H1 (cell line): ENCODE data around the gene CFAP97D1. TPM values are rescaled to one million over a fixed set of nuclear protein-coding genes. Genes with fewer than 3 reads are reported as not detected.

ENCODE experiments used
- CTCF ChIA-PET: fragments of 300-600 bp; sonication (Branson Sonifier 250); formaldehyde crosslinking; loops from one replicate; lab custom pipeline; 2021; ENCODE audit not compliant: partially characterized antibody; lab: Charles Lee
- POLR2A ChIA-PET: fragments of 300-600 bp; sonication (Branson Sonifier 250); formaldehyde crosslinking; loops from one replicate; lab custom pipeline; 2021; ENCODE audit warnings: inconsistent platforms; ENCODE audit not compliant: partially characterized antibody; lab: Charles Lee
- DNase-seq, 2 experiments: peaks; one replicate each; pipeline versions ENCODE4 v3.0.0 to v3.0.0-alpha.2; 2010 to 2022; ENCODE audit warnings: low spot score in 2 of 2, low read depth in 1 of 2, mixed read lengths in 1 of 2
- FAIRE-seq: peaks from 2 replicates; lab custom pipeline; 2011; peaks lifted over from hg19 to GRCh38; lab: Jason Lieb, UNC
- H2AFZ ChIP-seq: 2 replicates; pipeline ENCODE4 v1.8.1; 2012; ENCODE audit warnings: low read length, inconsistent platforms
- H2AK5ac ChIP-seq: 2 replicates; pipeline ENCODE4 v1.6.1; 2013; ENCODE audit warnings: low read depth, low read length
- H2BK120ac ChIP-seq: replicated peaks from 2 replicates; pipeline ENCODE3; 2013; ENCODE audit warnings: low read depth, low read length, inconsistent platforms
- H2BK12ac ChIP-seq: 2 replicates; pipeline ENCODE4 v1.6.1; 2013; ENCODE audit warnings: low read depth, low read length
- H2BK15ac ChIP-seq: 2 replicates; pipeline ENCODE4 v1.6.1; 2013; ENCODE audit warnings: low read length
- H2BK20ac ChIP-seq: 2 replicates; pipeline ENCODE4 v1.6.1; 2013; ENCODE audit warnings: low read length
- H2BK5ac ChIP-seq: 2 replicates; pipeline ENCODE4 v1.6.1; 2013; ENCODE audit warnings: low read depth, low read length
- H3K14ac ChIP-seq: 2 replicates; pipeline ENCODE4 v1.6.1; 2013; ENCODE audit warnings: inconsistent platforms; ENCODE audit not compliant: insufficient read length
- H3K18ac ChIP-seq: 2 replicates; pipeline ENCODE4 v1.6.1; 2013; ENCODE audit warnings: low read length; ENCODE audit errors: extremely low read depth
- H3K23ac ChIP-seq: 2 replicates; pipeline ENCODE4 v1.6.1; 2013; ENCODE audit warnings: inconsistent platforms; ENCODE audit not compliant: insufficient read length
- H3K23me2 ChIP-seq: 2 replicates; pipeline ENCODE4 v1.6.1; 2013; ENCODE audit warnings: low read depth, low read length
- H3K27ac ChIP-seq: 2 replicates; pipeline ENCODE4 v1.6.1; 2011; ENCODE audit warnings: low read depth, low read length, inconsistent platforms
- H3K27me3 ChIP-seq, 4 experiments: replicated peaks in 1 of 4; 1 replicate in 1 of 4; 2 replicates in 3 of 4; pipeline versions ENCODE4 v1.6.1 to v1.8.1; 2011 to 2013; ENCODE audit warnings: low read length in 3 of 4, mild to moderate bottlenecking in 3 of 4, inconsistent platforms in 2 of 4, mixed read lengths in 2 of 4, moderate library complexity in 1 of 4; ENCODE audit not compliant: control insufficient read depth in 3 of 4, insufficient read depth in 3 of 4; ENCODE audit errors: extremely low read depth in 1 of 4
- H3K36me3 ChIP-seq, 4 experiments: 2 replicates each; pipeline versions ENCODE4 v1.6.1 to v1.8.1; 2011 to 2013; ENCODE audit warnings: mild to moderate bottlenecking in 4 of 4, low read length in 3 of 4, moderate library complexity in 2 of 4, control low read depth in 1 of 4, inconsistent platforms in 1 of 4; ENCODE audit not compliant: insufficient read depth in 4 of 4, control insufficient read depth in 2 of 4
- H3K4ac ChIP-seq: replicated peaks from 2 replicates; pipeline ENCODE3; 2013; ENCODE audit warnings: low read length, low read depth, mixed read lengths, inconsistent platforms; ENCODE audit not compliant: insufficient read length
- H3K4me1 ChIP-seq, 4 experiments: replicated peaks in 1 of 4; 1 replicate in 1 of 4; 2 replicates in 3 of 4; pipeline versions ENCODE4 v1.6.1 to v1.8.1; 2011 to 2013; ENCODE audit warnings: low read length in 3 of 4, inconsistent platforms in 2 of 4, mixed read lengths in 1 of 4; ENCODE audit not compliant: insufficient read depth in 4 of 4, control insufficient read depth in 3 of 4
- H3K4me2 ChIP-seq, 2 experiments: 2 replicates each; pipeline versions ENCODE4 v1.6.1 to v1.8.1; 2011 to 2013; ENCODE audit warnings: low read depth in 2 of 2, low read length in 2 of 2, control low read depth in 1 of 2, inconsistent platforms in 1 of 2, mild to moderate bottlenecking in 1 of 2; ENCODE audit not compliant: insufficient read depth in 1 of 2
- H3K4me3 ChIP-seq, 4 experiments: fragments of 200-600, 300-600 bp in 1 of 4; sonication (generic), shearing (Covaris generic), sonication (Bioruptor Twin) in 1 of 4; 2 replicates each; pipeline versions ENCODE4 v1.5.1 to v1.8.1; 2011 to 2016; ENCODE audit warnings: low read length in 4 of 4, low read depth in 3 of 4, control low read depth in 2 of 4, inconsistent platforms in 2 of 4, mild to moderate bottlenecking in 2 of 4, mixed read lengths in 1 of 4, moderate library complexity in 1 of 4; ENCODE audit not compliant: insufficient read depth in 2 of 4; ENCODE audit errors: extremely low read depth in 1 of 4
- H3K56ac ChIP-seq: replicated peaks from 2 replicates; pipeline ENCODE3; 2013; ENCODE audit warnings: low read depth, mild to moderate bottlenecking, mixed read lengths, low read length, inconsistent platforms; ENCODE audit not compliant: insufficient read length
- H3K79me1 ChIP-seq: 2 replicates; pipeline ENCODE4 v1.6.1; 2013; ENCODE audit warnings: low read depth, low read length, control low read depth
- H3K79me2 ChIP-seq, 2 experiments: 2 replicates each; pipeline versions ENCODE4 v1.6.1 to v1.8.1; 2012 to 2013; ENCODE audit warnings: low read length in 2 of 2, mild to moderate bottlenecking in 2 of 2, inconsistent platforms in 1 of 2; ENCODE audit not compliant: insufficient read depth in 2 of 2, control insufficient read depth in 1 of 2
- H3K9ac ChIP-seq, 4 experiments: replicated peaks in 1 of 4; 1 replicate in 1 of 4; 2 replicates in 3 of 4; pipeline versions ENCODE4 v1.6.1 to v1.8.1; 2011 to 2013; ENCODE audit warnings: low read depth in 3 of 4, low read length in 3 of 4, control low read depth in 2 of 4, mild to moderate bottlenecking in 2 of 4, moderate library complexity in 2 of 4, inconsistent platforms in 1 of 4; ENCODE audit errors: extremely low read depth in 1 of 4
- H3K9me3 ChIP-seq, 2 experiments: 2 replicates each; pipeline versions ENCODE4 v1.6.1 to v1.8.1; 2012 to 2013; ENCODE audit warnings: mild to moderate bottlenecking in 2 of 2, moderate library complexity in 2 of 2, control low read depth in 1 of 2, inconsistent platforms in 1 of 2, low read depth in 1 of 2, low read length in 1 of 2, mixed read lengths in 1 of 2; ENCODE audit not compliant: insufficient read depth in 2 of 2
- H4K20me1 ChIP-seq, 2 experiments: replicated peaks in 1 of 2; 2 replicates each; pipeline versions ENCODE3 to v1.8.1; 2011 to 2013; ENCODE audit warnings: inconsistent platforms in 2 of 2, low read length in 2 of 2, mild to moderate bottlenecking in 1 of 2; ENCODE audit not compliant: insufficient read depth in 2 of 2, control insufficient read depth in 1 of 2
- H4K5ac ChIP-seq: 2 replicates; pipeline ENCODE4 v1.6.1; 2013; ENCODE audit warnings: low read length, low read depth, mixed read lengths, inconsistent platforms; ENCODE audit not compliant: insufficient read length
- H4K8ac ChIP-seq: 2 replicates; pipeline ENCODE4 v1.8.0; 2013; ENCODE audit warnings: mild to moderate bottlenecking, moderate library complexity, low read length, inconsistent platforms; ENCODE audit not compliant: insufficient read depth; ENCODE audit errors: extremely low read depth
- H4K91ac ChIP-seq: replicated peaks from 2 replicates; pipeline ENCODE3; 2013; ENCODE audit warnings: low read length, mixed read lengths, inconsistent platforms; ENCODE audit not compliant: insufficient read length
- BACH1 ChIP-seq: IDR thresholded peaks from 2 replicates; pipeline ENCODE4 v1.6.1; 2012; ENCODE audit warnings: low read length, improper control_type of control experiment
- BRCA1 ChIP-seq: IDR thresholded peaks from 2 replicates; pipeline ENCODE4 v1.6.1; 2012; ENCODE audit warnings: low read depth, low read length, improper control_type of control experiment
- CBX8 ChIP-seq: fragments of 300-800, 300-1000 bp; sonication (generic); IDR thresholded peaks from 2 replicates; pipeline ENCODE4 v1.7.1; 2016; ENCODE audit warnings: low read depth, low read length, borderline replicate concordance
- CTBP2 ChIP-seq: IDR thresholded peaks from 2 replicates; pipeline ENCODE4 v1.7.0; 2011; ENCODE audit warnings: borderline replicate concordance, mild to moderate bottlenecking, moderate library complexity, mixed read lengths, low read length; ENCODE audit not compliant: insufficient read depth, insufficient read length
- KDM4A ChIP-seq: IDR thresholded peaks from one replicate; pipeline ENCODE4 v1.7.1; 2012; ENCODE audit warnings: low read depth, mild to moderate bottlenecking, moderate library complexity, low read length, inconsistent platforms; ENCODE audit not compliant: severe bottlenecking
- MAFK ChIP-seq: IDR thresholded peaks from 2 replicates; pipeline ENCODE4 v1.6.1; 2012; ENCODE audit warnings: low read depth, mild to moderate bottlenecking, improper control_type of control experiment, low read length
- RAD21 ChIP-seq, 2 experiments: IDR thresholded peaks in 1 of 2; conservative IDR thresholded peaks in 1 of 2; 2 replicates each; pipeline ENCODE4 v1.6.1; 2011; ENCODE audit warnings: low read depth in 2 of 2, low read length in 2 of 2, improper control_type of control experiment in 1 of 2, inconsistent platforms in 1 of 2, mild to moderate bottlenecking in 1 of 2, moderate library complexity in 1 of 2
- RBBP5 ChIP-seq: IDR thresholded peaks from 2 replicates; pipeline ENCODE4 v1.7.1; 2012; ENCODE audit warnings: low read depth, mild to moderate bottlenecking, inconsistent platforms, low read length, moderate library complexity, borderline replicate concordance
- SP4 ChIP-seq: IDR thresholded peaks from 2 replicates; pipeline ENCODE4 v1.6.1; 2012; ENCODE audit warnings: low read length, inconsistent platforms
- SRF ChIP-seq: IDR thresholded peaks from 2 replicates; pipeline ENCODE4 v1.6.1; 2011; ENCODE audit warnings: mild to moderate bottlenecking, low read depth, low read length, moderate library complexity
- WGBS, 2 experiments: shearing (Covaris generic) in 1 of 2; methylation state at CpG; one replicate each; pipeline versions ENCODE4 v1.1.6 to v1.1.7; 2013 to 2015; ENCODE audit warnings: low lambda C conversion rate in 2 of 2, mixed read lengths in 2 of 2, inconsistent platforms in 1 of 2, low coverage in 1 of 2, missing lambda C conversion rate in 1 of 2; ENCODE audit not compliant: insufficient replicate concordance in 2 of 2, insufficient coverage in 1 of 2, insufficient read length in 1 of 2; ENCODE audit errors: extremely low coverage in 1 of 2, missing lambda C conversion rate in 1 of 2; 5-methylcytosine and 5-hydroxymethylcytosine counted together
- polyA plus RNA-seq, 7 experiments: library from polyadenylated mRNA; depleted of rRNA in 3 of 7; stranded (reverse) in 5 of 7; unstranded in 2 of 7; fragments of >200 nt in 5 of 7; fragments of 200-250 nt in 2 of 7; gene quantifications; 1 replicate in 5 of 7; 2 replicates in 1 of 7; 4 replicates in 1 of 7; pipeline versions ENCODE4 v1.2.1 to v1.2.3, GENCODE V29; 2011 to 2013; ENCODE audit warnings: missing spikeins in 2 of 7, mixed read lengths in 2 of 7
- total RNA-seq: library from RNA; stranded (reverse); fragmentation: NEBNext Ultra II Directional; extraction: Animal tissue kit (Norgen Biotek cat#: 25700); gene quantifications from 2 replicates; pipeline ENCODE4 v1.2.1, GENCODE V29; 2021
- TF ChIP-seq, protein P1 (sequence below): IDR thresholded peaks from 2 replicates; pipeline ENCODE4 v1.6.1; 2011; ENCODE audit warnings: low read length, improper control_type of control experiment

The CFAP97D1 gene
- total and polyA plus RNA-seq, 2 of the 8 experiments (the other 6 are each of a cell fraction or from before 2014, with no cell fraction given), result 0.02 to 0.07 TPM

- H3K14ac ChIP-seq, result no peak overlapping the region
- no peak overlapping the region for H4K8ac ChIP-seq
- no peak overlapping the region for H3K4me3 ChIP-seq
- peaks cover 0 to 6% (median 4%) of the 10 kb centered on the region in 4 experiments; a peak in 5 of 7 replicates for H3K4me1 ChIP-seq
- H3K9me3 ChIP-seq, result no peaks in the 10 kb centered on the region
- no peak overlapping the region for H2AK5ac ChIP-seq
- no peak overlapping the region for H3K27ac ChIP-seq
- no peaks in the 10 kb centered on the region for H3K79me1 ChIP-seq
- H3K36me3 ChIP-seq, result no peaks in the 10 kb centered on the region
- H2BK120ac ChIP-seq, result no peak overlapping the region
- H3K79me2 ChIP-seq, result no peaks in the 10 kb centered on the region
- H3K9ac ChIP-seq, result no peak overlapping the region
- no peak overlapping the region for H3K56ac ChIP-seq
- FAIRE-seq, result no peak
- no peak overlapping the region for H2BK20ac ChIP-seq
- H4K5ac ChIP-seq, result no peak overlapping the region
- no peak overlapping the region for H2BK5ac ChIP-seq
- POLR2A ChIA-PET, result interaction anchor here (1.2 kb wide), 1 partner anchor 109 kb away, joined by 3 read pairs; no protein-coding TSS in a partner anchor
- 85% methylated on average over 15 of the region's 15 CpGs; no CpG with 5 or more reads in 1 of the 2 experiments for WGBS, 2 experiments
- no peak overlapping the region for H3K4ac ChIP-seq
- H3K18ac ChIP-seq, result no peak overlapping the region
- H3K4me2 ChIP-seq, result no peak overlapping the region
- no peak overlapping the region for H2AFZ ChIP-seq
- CTCF ChIA-PET, result interaction anchor here (1.1 kb wide), 2 partner anchors 63 to 95 kb away, joined by 3 read pairs; no protein-coding TSS in a partner anchor
- no peak for DNase-seq
- H2BK15ac ChIP-seq, result no peak overlapping the region
- H3K23me2 ChIP-seq, result no peaks in the 10 kb centered on the region
- H3K23ac ChIP-seq, result no peak overlapping the region
- H3K27me3 ChIP-seq, result peaks cover 0 to 7% (median 6%) of the 10 kb centered on the region in 4 experiments; a peak in 6 of 7 replicates
- no peaks in the 10 kb centered on the region for H4K20me1 ChIP-seq
- no peak overlapping the region for H4K91ac ChIP-seq
- no peak overlapping the region for H2BK12ac ChIP-seq
- TF ChIP-seq SRF, result no peak
- TF ChIP-seq RBBP5, result no peak
- TF ChIP-seq MAFK, result no peak
- TF ChIP-seq RAD21 (IDR thresholded peaks at IDR 0.05 in 1 of 2, conservative IDR thresholded peaks at IDR 0.05 in 1 of 2; ENCODE audit: low read depth in 2 of 2, low read length in 2 of 2), result no peak
- no peak for TF ChIP-seq BRCA1
- no peak for TF ChIP-seq BACH1
- no peak for TF ChIP-seq KDM4A
- no peak for TF ChIP-seq CBX8
- no peak for TF ChIP-seq CTBP2
- TF ChIP-seq SP4, result no peak
- TF ChIP-seq, protein P1, sequence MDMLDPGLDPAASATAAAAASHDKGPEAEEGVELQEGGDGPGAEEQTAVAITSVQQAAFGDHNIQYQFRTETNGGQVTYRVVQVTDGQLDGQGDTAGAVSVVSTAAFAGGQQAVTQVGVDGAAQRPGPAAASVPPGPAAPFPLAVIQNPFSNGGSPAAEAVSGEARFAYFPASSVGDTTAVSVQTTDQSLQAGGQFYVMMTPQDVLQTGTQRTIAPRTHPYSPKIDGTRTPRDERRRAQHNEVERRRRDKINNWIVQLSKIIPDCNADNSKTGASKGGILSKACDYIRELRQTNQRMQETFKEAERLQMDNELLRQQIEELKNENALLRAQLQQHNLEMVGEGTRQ, result no peak
Observed at GRCh38 chr17:43782913-43783680, 2.9 kb downstream of the CFAP97D1 start.
